Measurements from ENCODE around the gene CC2D1B. TPM values are rescaled to one million over a fixed set of nuclear protein-coding genes. Genes with fewer than 3 reads are reported as not detected.

CC2D1B gene
- total and polyA plus RNA-seq, 2 experiments from 2014 or later, result 5.7 to 13.1 TPM

DNA sequence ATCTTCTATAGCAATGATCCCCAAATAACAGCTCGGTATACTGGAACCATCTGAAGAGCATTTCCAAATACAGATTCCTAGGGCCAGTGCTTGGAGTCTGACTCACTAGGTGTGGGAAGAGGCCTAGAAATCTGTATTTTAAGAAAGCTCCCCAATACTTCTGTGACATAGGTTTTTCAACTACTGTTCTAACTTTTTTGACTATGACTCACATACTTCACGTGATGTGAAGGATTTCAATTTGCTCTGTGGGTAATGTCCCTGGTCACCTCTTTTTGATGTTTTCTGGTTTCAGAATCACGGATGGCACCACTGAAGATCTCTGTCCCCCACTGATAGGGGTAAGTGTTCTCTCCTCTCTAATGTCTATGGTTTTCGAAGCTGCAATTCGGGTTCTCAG lies 27.2 kb upstream of the CC2D1B start (continued):
- TF ChIP-seq ZNF462 (CRISPR knock-in tag; IDR thresholded peaks at IDR 0.05), result no peak
- TF ChIP-seq NANOG (IDR thresholded peaks at IDR 0.05; ENCODE audit: borderline replicate concordance), result no peak

DNA sequence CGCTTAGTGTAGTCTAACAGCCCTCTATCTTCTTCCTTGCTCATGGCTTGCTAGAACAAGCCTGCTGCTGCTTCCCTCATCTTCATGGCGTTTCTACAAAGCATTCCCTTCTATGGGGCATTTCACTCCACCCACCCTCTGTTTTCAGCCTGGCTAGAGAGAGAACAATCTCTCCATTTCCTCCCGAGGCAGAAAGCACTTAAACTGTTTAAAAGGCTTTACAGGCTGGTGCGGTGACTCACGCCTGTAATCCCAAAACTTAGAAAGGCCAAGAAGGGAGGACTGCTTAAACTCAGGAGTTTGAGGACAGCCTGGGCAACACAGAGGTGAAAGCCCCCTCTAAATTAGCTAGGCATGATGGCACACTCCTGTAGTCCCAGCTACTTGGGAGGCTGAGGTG lies 20.5 kb upstream of the CC2D1B start:
- DNase-seq (ENCODE audit: low spot score), result no peak
- H4K20me1 ChIP-seq (replicated peaks; ENCODE audit: insufficient read depth), result peaks cover 19% of the 10 kb centered on the region
- TF ChIP-seq ZNF114 (CRISPR knock-in tag; IDR thresholded peaks at IDR 0.05), result no peak
- TF ChIP-seq EZH2 (IDR thresholded peaks at IDR 0.05; ENCODE audit: low read depth, unreplicated experiment), result no peak
- TF ChIP-seq POLR2AphosphoS5 (IDR thresholded peaks at IDR 0.05; ENCODE audit: low read depth), result no peak
- no peak for TF ChIP-seq ZNF462 (CRISPR knock-in tag; IDR thresholded peaks at IDR 0.05)
- no peak for TF ChIP-seq CTCF (conservative IDR thresholded peaks at IDR 0.05; ENCODE audit: low read depth in 2 of 2)

More for the DNA sequence above, 20.5 kb upstream of the CC2D1B start:
- Histone ChIP-seq H2AFZ (no peak overlapping the region), H3K36me3 (ENCODE audit: insufficient read depth) (peaks cover 80% of the 10 kb centered on the region), H3K9me2 (ENCODE audit: insufficient read depth) (no peaks in the 10 kb centered on the region), H3K27me3 (ENCODE audit: insufficient read depth) (no peaks in the 10 kb centered on the region), H3K4me2 (no peak overlapping the region), H3K79me2 (replicated peaks; ENCODE audit: insufficient read depth) (peaks cover 20% of the 10 kb centered on the region), H3K4me3 (no peak overlapping the region), H3F3A (replicated peaks; ENCODE audit: low read depth) (no peaks in the 10 kb centered on the region), H3K27ac (ENCODE audit: low read depth) (no peak overlapping the region), H3K4me1 (ENCODE audit: insufficient read depth) (no peaks in the 10 kb centered on the region)
- no peak overlapping the region for H3K4me3 Mint-ChIP-seq
- peaks cover 86% of the 10 kb centered on the region for H3K36me3 Mint-ChIP-seq (ENCODE audit: low read depth)
- H3K27ac Mint-ChIP-seq, result no peak overlapping the region
- H3K27me3 Mint-ChIP-seq (ENCODE audit: insufficient read depth, low read depth, poor library complexity), result no peaks in the 10 kb centered on the region
- H3K4me1 Mint-ChIP-seq, result no peaks in the 10 kb centered on the region
- H3K9me3 Mint-ChIP-seq, result no peaks in the 10 kb centered on the region
- ATAC-seq, result no peak
